Measurements from ENCODE around the gene YIPF6.
"Not testable (repeated sequence)": the region's sequence is repeated elsewhere in the genome, so short reads cannot be mapped to it uniquely, and the experiment has no call there.

DNA sequence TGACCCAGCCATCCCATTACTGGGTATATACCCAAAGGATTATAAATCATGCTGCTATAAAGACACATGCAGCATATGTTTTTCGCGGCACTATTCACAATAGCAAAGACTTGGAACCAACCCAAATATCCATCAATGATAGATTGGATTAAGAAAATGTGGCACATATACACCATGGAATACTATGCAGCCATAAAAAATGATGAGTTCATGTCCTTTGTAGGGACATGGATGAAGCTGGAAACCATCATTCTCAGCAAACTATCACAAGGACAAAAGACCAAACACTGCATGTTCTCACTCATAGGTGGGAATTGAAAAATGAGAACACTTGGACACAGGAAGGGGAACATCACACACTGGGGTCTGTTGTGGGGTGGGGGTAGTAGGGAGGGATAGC, 5.1 kb upstream of the YIPF6 start:
- TF ChIP-seq, protein P1, sequence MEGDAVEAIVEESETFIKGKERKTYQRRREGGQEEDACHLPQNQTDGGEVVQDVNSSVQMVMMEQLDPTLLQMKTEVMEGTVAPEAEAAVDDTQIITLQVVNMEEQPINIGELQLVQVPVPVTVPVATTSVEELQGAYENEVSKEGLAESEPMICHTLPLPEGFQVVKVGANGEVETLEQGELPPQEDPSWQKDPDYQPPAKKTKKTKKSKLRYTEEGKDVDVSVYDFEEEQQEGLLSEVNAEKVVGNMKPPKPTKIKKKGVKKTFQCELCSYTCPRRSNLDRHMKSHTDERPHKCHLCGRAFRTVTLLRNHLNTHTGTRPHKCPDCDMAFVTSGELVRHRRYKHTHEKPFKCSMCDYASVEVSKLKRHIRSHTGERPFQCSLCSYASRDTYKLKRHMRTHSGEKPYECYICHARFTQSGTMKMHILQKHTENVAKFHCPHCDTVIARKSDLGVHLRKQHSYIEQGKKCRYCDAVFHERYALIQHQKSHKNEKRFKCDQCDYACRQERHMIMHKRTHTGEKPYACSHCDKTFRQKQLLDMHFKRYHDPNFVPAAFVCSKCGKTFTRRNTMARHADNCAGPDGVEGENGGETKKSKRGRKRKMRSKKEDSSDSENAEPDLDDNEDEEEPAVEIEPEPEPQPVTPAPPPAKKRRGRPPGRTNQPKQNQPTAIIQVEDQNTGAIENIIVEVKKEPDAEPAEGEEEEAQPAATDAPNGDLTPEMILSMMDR (IDR thresholded peaks at IDR 0.05 in 8 of 11, conservative IDR thresholded peaks at IDR 0.05 in 3 of 11) = not testable (repeated sequence)
- TF ChIP-seq POLR2A, POLR2AphosphoS5 (IDR thresholded peaks at IDR 0.05): not testable (repeated sequence)
